HEK293 (cell line): ENCODE measurements around the gene FAF2.

Experiments used
- CTCF ChIA-PET: fragments of 350-600 bp; formaldehyde crosslinking; extraction: SDS; loops from one replicate; lab custom pipeline; 2021; ENCODE audit warnings: antibody characterized with exemption; lab: Yijun Ruan, JAX
- POLR2A ChIA-PET: fragments of 300-600 bp; formaldehyde crosslinking; extraction: SDS; loops from one replicate; lab custom pipeline; 2020; ENCODE audit warnings: antibody characterized with exemption, inconsistent platforms; lab: Yijun Ruan, JAX
- H3K27ac ChIP-seq: fragments of 200-500 bp; sonication (Bioruptor generic); 2 replicates; pipeline ENCODE4 v1.5.1; 2014; ENCODE audit warnings: low read depth, low read length, control low read depth, inconsistent platforms; ENCODE audit errors: extremely low read depth
- H3K36me3 ChIP-seq, 2 experiments: fragments of 200-500 bp in 1 of 2; sonication (Bioruptor generic) in 1 of 2; 1 replicate in 1 of 2; 2 replicates in 1 of 2; pipeline ENCODE4 v1.5.1; 2014 to 2017; ENCODE audit warnings: inconsistent platforms in 2 of 2, low read length in 2 of 2; ENCODE audit not compliant: control insufficient read depth in 2 of 2, insufficient read depth in 1 of 2
- H3K4me1 ChIP-seq: fragments of 200-500 bp; sonication (Bioruptor generic); 2 replicates; pipeline ENCODE4 v1.5.1; 2014; ENCODE audit warnings: mild to moderate bottlenecking, low read length, inconsistent platforms; ENCODE audit not compliant: control insufficient read depth, insufficient read depth
- H3K4me3 ChIP-seq: 2 replicates; pipeline ENCODE4 v1.5.1; 2011; ENCODE audit warnings: low read depth, mild to moderate bottlenecking, control low read depth, low read length, moderate library complexity
- H3K9me3 ChIP-seq: fragments of 200-500 bp; sonication (Bioruptor generic); 2 replicates; pipeline ENCODE4 v1.5.1; 2014; ENCODE audit warnings: low read depth, low read length, inconsistent platforms; ENCODE audit not compliant: control insufficient read depth, insufficient read depth
- BCL11B ChIP-seq: fragments of 450-650 bp; formaldehyde crosslinking; IDR thresholded peaks from 2 replicates; pipeline ENCODE4 v1.5.1; 2016; ENCODE audit warnings: low read depth, missing biosample characterization, missing genetic modification characterization
- EGR2 ChIP-seq: fragments of 450-650 bp; formaldehyde crosslinking; IDR thresholded peaks from 2 replicates; pipeline ENCODE4 v1.5.1; 2016; ENCODE audit warnings: low read depth, missing biosample characterization, missing genetic modification characterization
- IKZF3 ChIP-seq: fragments of 450-650 bp; IDR thresholded peaks from 2 replicates; pipeline ENCODE4 v1.5.0; 2018; ENCODE audit warnings: missing biosample characterization, mild to moderate bottlenecking, missing genetic modification characterization, moderate library complexity
- KLF10 ChIP-seq: fragments of 450-650 bp; IDR thresholded peaks from 2 replicates; pipeline ENCODE4 v1.5.1; 2018; ENCODE audit warnings: missing biosample characterization, mild to moderate bottlenecking, missing genetic modification characterization
- KLF9 ChIP-seq: fragments of 450-650 bp; formaldehyde crosslinking; IDR thresholded peaks from 2 replicates; pipeline ENCODE4 v1.5.1; 2016; ENCODE audit warnings: missing biosample characterization, missing genetic modification characterization, low read depth
- SETDB1 ChIP-seq: IDR thresholded peaks from one replicate; pipeline ENCODE4 v1.6.1; 2017; ENCODE audit warnings: mild to moderate bottlenecking, low read length, moderate library complexity, mixed read lengths; ENCODE audit not compliant: insufficient read length
- TRIM28 ChIP-seq: IDR thresholded peaks from 2 replicates; pipeline ENCODE4 v1.6.1; 2011; ENCODE audit warnings: low read length, control low read depth, borderline replicate concordance
- YY1 ChIP-seq: fragments of 450-650 bp; formaldehyde crosslinking; IDR thresholded peaks from 2 replicates; pipeline ENCODE4 v1.5.1; 2018; ENCODE audit warnings: missing biosample characterization, missing genetic modification characterization
- ZBTB17 ChIP-seq: fragments of 450-650 bp; formaldehyde crosslinking; IDR thresholded peaks from 2 replicates; pipeline ENCODE4 v1.5.1; 2016; ENCODE audit warnings: missing biosample characterization, missing genetic modification characterization
- ZBTB20 ChIP-seq: fragments of 450-650 bp; formaldehyde crosslinking; IDR thresholded peaks from 2 replicates; pipeline ENCODE4 v1.5.1; 2016; ENCODE audit warnings: missing biosample characterization, missing genetic modification characterization
- ZBTB26 ChIP-seq: fragments of 450-650 bp; formaldehyde crosslinking; optimal IDR thresholded peaks from 2 replicates; pipeline ENCODE3; 2016; ENCODE audit warnings: missing biosample characterization, mild to moderate bottlenecking, missing genetic modification characterization
- ZFP69B ChIP-seq: fragments of 450-650 bp; formaldehyde crosslinking; IDR thresholded peaks from 2 replicates; pipeline ENCODE4 v1.5.1; 2016; ENCODE audit warnings: missing biosample characterization, missing genetic modification characterization
- ZNF114 ChIP-seq: fragments of 450-650 bp; formaldehyde crosslinking; IDR thresholded peaks from 2 replicates; pipeline ENCODE4 v1.5.0; 2017; ENCODE audit warnings: missing biosample characterization, missing genetic modification characterization
- ZNF169 ChIP-seq: fragments of 450-650 bp; formaldehyde crosslinking; IDR thresholded peaks from 2 replicates; pipeline ENCODE4 v1.5.1; 2016; ENCODE audit warnings: missing biosample characterization, missing genetic modification characterization
- ZNF174 ChIP-seq: fragments of 450-650 bp; formaldehyde crosslinking; IDR thresholded peaks from 2 replicates; pipeline ENCODE4 v1.5.0; 2017; ENCODE audit warnings: missing biosample characterization, mild to moderate bottlenecking, missing genetic modification characterization
- ZNF341 ChIP-seq: fragments of 450-650 bp; formaldehyde crosslinking; IDR thresholded peaks from 2 replicates; pipeline ENCODE4; 2016; ENCODE audit warnings: low read depth, missing biosample characterization, missing genetic modification characterization
- ZNF37A ChIP-seq: fragments of 450-650 bp; IDR thresholded peaks from 2 replicates; pipeline ENCODE4 v1.5.1; 2018; ENCODE audit warnings: missing biosample characterization, missing genetic modification characterization
- ZNF449 ChIP-seq: fragments of 450-650 bp; formaldehyde crosslinking; IDR thresholded peaks from 2 replicates; pipeline ENCODE4 v1.5.1; 2017; ENCODE audit warnings: missing biosample characterization, mild to moderate bottlenecking, missing genetic modification characterization, moderate library complexity
- ZNF558 ChIP-seq: fragments of 450-650 bp; formaldehyde crosslinking; IDR thresholded peaks from 2 replicates; pipeline ENCODE4 v1.5.1; 2016; ENCODE audit warnings: missing biosample characterization, missing genetic modification characterization
- ZNF560 ChIP-seq: fragments of 450-650 bp; formaldehyde crosslinking; IDR thresholded peaks from 2 replicates; pipeline ENCODE4 v1.5.1; 2017; ENCODE audit warnings: missing biosample characterization, missing genetic modification characterization, borderline replicate concordance
- ZNF629 ChIP-seq: fragments of 450-650 bp; formaldehyde crosslinking; IDR thresholded peaks from 2 replicates; pipeline ENCODE4 v1.5.1; 2017; ENCODE audit warnings: missing biosample characterization, missing genetic modification characterization
- ZNF677 ChIP-seq: fragments of 450-650 bp; IDR thresholded peaks from 2 replicates; pipeline ENCODE4 v1.5.0; 2018; ENCODE audit warnings: missing biosample characterization, mild to moderate bottlenecking, missing genetic modification characterization, moderate library complexity
- ZNF785 ChIP-seq: fragments of 450-650 bp; formaldehyde crosslinking; IDR thresholded peaks from 2 replicates; pipeline ENCODE4 v1.5.1; 2016; ENCODE audit warnings: missing biosample characterization, missing genetic modification characterization
- ZSCAN30 ChIP-seq: fragments of 450-650 bp; IDR thresholded peaks from 2 replicates; pipeline ENCODE4 v1.5.1; 2018; ENCODE audit warnings: missing biosample characterization, mild to moderate bottlenecking, missing genetic modification characterization, moderate library complexity
- ZXDB ChIP-seq: fragments of 450-650 bp; formaldehyde crosslinking; IDR thresholded peaks from 2 replicates; pipeline ENCODE4 v1.5.1; 2016; ENCODE audit warnings: missing biosample characterization, missing genetic modification characterization
- TF ChIP-seq, protein P1 (sequence below): fragments of 450-650 bp; formaldehyde crosslinking; IDR thresholded peaks from 2 replicates; pipeline ENCODE4 v1.5.1; 2016; ENCODE audit warnings: missing biosample characterization, missing genetic modification characterization
- TF ChIP-seq, protein P2 (sequence below): fragments of 450-650 bp; formaldehyde crosslinking; IDR thresholded peaks from 2 replicates; pipeline ENCODE4 v1.5.1; 2016; ENCODE audit warnings: missing biosample characterization, missing genetic modification characterization
- TF ChIP-seq, protein P3 (sequence below): fragments of 450-650 bp; formaldehyde crosslinking; IDR thresholded peaks from 2 replicates; pipeline ENCODE4 v1.5.1; 2016; ENCODE audit warnings: missing biosample characterization, missing genetic modification characterization

FAF2 gene

GRCh38 chr5:176415952-176416924, 31.9 kb upstream of the FAF2 start, which contains the start of gene CLTB:
Gene CLTB, minus strand, starts transcription at chr5:176416539. Its CDS starts 176 bp downstream, at chr5:176416363.
- Histone ChIP-seq H3K4me3 (peak within 1 kb of the TSS; percentile 77), H3K4me1 (no peaks in the 10 kb centered on the region), H3K9me3 (no peaks in the 10 kb centered on the region), H3K27ac (peak within 1 kb of the TSS; percentile 66; the same call in 1 of the 2 replicates), H3K36me3 (peaks cover 0 to 5% of the 10 kb centered on the region in 2 experiments; a peak in 1 of 3 replicates)
- ChIA-PET POLR2A (interaction anchor here (0.8 to 3.2 kb wide), 6 partner anchors 10 to 244 kb away, joined by 3 to 14 read pairs (median 5); partner anchors contain the start of genes FAF2 and RNF44), CTCF (interaction anchor here (0.5 to 5.2 kb wide), 17 partner anchors 10 to 254 kb away, joined by 3 to 43 read pairs (median 3); partner anchors contain the start of genes FAF2 and RNF44)
- TF ChIP-seq SETDB1 (peak; percentile 56), KLF10 (tag by site-specific recombination) (peak; percentile 83), ZNF341 (peak; percentile 58; the same call in 1 of the 2 replicates), ZNF558 (tag by site-specific recombination) (no peak), ZNF629 (tag by site-specific recombination) (no peak), ZBTB20 (tag by site-specific recombination) (peak; percentile 73), ZNF560 (no peak), ZBTB17 (tag by site-specific recombination) (peak; percentile 18; the same call in 1 of the 2 replicates), ZNF169 (tag by site-specific recombination) (no peak), IKZF3 (tag by site-specific recombination) (peak; percentile 86), EGR2 (tag by site-specific recombination) (peak; percentile 45; the same call in 1 of the 2 replicates), YY1 (peak; percentile 58; the same call in 1 of the 2 replicates), ZNF114 (tag by site-specific recombination) (no peak), TRIM28 (peak; percentile 90; the same call in 1 of the 2 replicates), ZBTB26 (tag by site-specific recombination) (peak; percentile 86), ZSCAN30 (tag by site-specific recombination) (peak; percentile 50; the same call in 1 of the 2 replicates), KLF9 (no peak), ZNF174 (no peak), ZNF677 (tag by site-specific recombination) (0 out of 2 replicates have a peak, but pooled peaks have one; percentile 34), ZFP69B (tag by site-specific recombination) (peak; percentile 77), BCL11B (tag by site-specific recombination) (no peak), ZXDB (tag by site-specific recombination) (0 out of 2 replicates have a peak, but pooled peaks have one; percentile 21), ZNF785 (tag by site-specific recombination) (0 out of 2 replicates have a peak, but pooled peaks have one; percentile 40), ZNF37A (tag by site-specific recombination) (no peak), ZNF449 (tag by site-specific recombination) (peak; percentile 54)
- TF ChIP-seq, protein P1, sequence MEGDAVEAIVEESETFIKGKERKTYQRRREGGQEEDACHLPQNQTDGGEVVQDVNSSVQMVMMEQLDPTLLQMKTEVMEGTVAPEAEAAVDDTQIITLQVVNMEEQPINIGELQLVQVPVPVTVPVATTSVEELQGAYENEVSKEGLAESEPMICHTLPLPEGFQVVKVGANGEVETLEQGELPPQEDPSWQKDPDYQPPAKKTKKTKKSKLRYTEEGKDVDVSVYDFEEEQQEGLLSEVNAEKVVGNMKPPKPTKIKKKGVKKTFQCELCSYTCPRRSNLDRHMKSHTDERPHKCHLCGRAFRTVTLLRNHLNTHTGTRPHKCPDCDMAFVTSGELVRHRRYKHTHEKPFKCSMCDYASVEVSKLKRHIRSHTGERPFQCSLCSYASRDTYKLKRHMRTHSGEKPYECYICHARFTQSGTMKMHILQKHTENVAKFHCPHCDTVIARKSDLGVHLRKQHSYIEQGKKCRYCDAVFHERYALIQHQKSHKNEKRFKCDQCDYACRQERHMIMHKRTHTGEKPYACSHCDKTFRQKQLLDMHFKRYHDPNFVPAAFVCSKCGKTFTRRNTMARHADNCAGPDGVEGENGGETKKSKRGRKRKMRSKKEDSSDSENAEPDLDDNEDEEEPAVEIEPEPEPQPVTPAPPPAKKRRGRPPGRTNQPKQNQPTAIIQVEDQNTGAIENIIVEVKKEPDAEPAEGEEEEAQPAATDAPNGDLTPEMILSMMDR (tag by site-specific recombination) = peak; percentile 75
- TF ChIP-seq, protein P2, sequence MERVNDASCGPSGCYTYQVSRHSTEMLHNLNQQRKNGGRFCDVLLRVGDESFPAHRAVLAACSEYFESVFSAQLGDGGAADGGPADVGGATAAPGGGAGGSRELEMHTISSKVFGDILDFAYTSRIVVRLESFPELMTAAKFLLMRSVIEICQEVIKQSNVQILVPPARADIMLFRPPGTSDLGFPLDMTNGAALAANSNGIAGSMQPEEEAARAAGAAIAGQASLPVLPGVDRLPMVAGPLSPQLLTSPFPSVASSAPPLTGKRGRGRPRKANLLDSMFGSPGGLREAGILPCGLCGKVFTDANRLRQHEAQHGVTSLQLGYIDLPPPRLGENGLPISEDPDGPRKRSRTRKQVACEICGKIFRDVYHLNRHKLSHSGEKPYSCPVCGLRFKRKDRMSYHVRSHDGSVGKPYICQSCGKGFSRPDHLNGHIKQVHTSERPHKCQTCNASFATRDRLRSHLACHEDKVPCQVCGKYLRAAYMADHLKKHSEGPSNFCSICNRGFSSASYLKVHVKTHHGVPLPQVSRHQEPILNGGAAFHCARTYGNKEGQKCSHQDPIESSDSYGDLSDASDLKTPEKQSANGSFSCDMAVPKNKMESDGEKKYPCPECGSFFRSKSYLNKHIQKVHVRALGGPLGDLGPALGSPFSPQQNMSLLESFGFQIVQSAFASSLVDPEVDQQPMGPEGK = peak; percentile 52
- TF ChIP-seq, protein P3, sequence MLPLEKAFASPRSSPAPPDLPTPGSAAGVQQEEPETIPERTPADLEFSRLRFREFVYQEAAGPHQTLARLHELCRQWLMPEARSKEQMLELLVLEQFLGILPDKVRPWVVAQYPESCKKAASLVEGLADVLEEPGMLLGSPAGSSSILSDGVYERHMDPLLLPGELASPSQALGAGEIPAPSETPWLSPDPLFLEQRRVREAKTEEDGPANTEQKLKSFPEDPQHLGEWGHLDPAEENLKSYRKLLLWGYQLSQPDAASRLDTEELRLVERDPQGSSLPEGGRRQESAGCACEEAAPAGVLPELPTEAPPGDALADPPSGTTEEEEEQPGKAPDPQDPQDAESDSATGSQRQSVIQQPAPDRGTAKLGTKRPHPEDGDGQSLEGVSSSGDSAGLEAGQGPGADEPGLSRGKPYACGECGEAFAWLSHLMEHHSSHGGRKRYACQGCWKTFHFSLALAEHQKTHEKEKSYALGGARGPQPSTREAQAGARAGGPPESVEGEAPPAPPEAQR = no peak
